NCI-H2081 treated with DMSO at 0.1 percent for 48 hours (cell line): ENCODE results near the gene LRRC74B.

Experiments
- DNase-seq: peaks from one replicate; lab custom pipeline; 2025; lab: John Stamatoyannopoulos, UW

The LRRC74B gene

GRCh38 chr22:21014202-21014725, 31.5 kb upstream of the LRRC74B start:
- peak; percentile 52 for DNase-seq

DNA sequence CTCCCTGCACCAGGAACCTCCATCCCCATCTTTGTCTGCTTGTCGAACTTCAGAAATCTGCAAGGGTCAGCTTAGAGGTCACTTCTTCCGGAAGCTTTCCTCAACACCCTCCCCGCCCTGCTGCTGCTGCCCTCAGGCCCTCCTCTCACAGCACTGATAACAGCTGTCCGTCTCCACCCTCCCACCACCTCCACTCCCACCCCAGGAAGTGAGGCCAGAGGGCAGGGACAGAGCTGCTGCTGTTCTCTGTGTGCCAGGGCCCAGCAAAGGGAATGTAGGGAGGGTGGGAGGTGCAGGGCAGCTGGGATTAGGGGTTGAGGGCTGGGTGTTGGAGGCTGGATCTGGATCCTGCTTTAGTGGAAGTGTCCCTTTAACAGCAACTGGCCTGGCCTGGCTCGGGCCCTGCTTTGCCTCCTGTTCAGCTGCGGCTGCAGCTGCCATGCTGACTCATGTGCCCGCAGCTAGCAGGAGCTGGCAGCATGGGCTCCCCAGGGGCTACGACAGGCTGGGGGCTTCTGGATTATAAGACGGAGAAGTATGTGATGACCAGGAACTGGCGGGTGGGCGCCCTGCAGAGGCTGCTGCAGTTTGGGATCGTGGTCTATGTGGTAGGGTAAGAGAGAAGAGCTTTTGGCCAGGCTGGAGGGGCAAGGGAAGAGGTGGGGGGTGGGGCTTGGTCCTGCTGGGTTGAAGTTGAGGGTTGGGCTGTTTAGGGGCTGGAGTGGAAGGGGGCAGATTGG, 30.9 kb upstream of the LRRC74B start, which contains the start of gene P2RX6:
P2RX6 (plus strand) TSS at position 440 of the 740 bp plus-strand sequence; CDS start at position 450, 10 bp downstream.
- DNase-seq = no peak

DNA sequence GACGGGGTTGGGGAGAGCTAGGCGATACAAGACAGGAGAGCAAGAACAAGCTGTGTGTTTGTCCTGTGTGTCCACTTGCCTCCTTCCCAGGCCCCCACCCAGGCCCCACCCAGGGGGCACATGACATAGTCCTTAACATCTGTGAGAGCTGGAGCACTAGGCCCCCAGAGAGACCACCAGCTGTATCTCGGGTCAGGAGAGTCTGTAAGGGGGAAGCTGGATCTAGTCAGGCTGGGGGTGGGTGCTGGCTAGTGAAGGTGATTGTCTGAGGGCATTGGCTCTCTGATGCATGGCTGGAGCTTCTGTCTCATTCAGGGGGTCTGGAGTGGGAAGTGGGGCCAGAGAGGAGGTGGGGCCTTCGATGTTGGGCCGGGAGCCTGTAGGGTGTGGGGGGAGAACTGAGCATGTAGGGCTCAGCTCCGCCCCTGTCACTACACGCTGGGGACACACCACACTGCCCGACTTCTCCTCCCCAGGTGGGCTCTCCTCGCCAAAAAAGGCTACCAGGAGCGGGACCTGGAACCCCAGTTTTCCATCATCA, 30.2 kb upstream of the LRRC74B start:
- DNase-seq = no peak

DNA sequence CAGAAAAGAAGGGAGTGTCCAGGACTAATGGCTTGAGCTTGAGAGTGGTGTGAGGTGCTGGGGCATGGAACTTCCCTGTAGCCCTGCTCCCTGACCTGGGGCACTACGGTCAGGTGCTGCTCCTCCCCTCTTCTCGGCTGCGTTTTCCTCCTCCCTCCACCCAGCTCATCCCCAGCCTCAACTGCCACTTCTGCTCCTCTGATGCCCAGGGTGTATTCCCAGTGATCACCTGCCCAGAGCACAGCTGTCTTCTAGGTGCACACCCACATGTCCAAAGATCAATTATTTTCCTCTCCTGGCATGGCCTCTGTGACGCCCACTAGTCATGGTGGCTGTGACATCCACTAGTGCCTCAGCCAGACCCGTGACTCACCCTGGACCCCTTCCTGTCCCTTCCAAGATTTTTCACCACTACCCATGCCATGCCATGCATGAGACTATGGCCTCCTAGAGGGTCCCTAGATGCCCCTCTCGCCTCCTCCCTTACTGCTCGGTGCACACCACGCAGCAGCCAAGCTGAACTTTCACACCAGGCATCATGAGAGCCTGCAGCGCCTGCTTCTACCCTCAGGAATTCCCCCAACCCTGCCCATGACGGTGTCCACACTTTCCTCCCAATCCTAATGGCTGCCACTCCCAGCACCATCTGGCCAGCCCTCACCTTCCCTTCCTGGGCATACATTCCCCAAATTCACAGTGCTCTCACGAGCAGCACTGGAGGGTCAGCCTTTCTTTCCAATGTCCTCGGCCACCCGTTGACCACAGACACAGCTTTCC, 28.9 kb upstream of the LRRC74B start:
- no peak for DNase-seq

- DNase-seq = no peak
Measured at GRCh38 chr22:21018314-21018713, 27.4 kb upstream of the LRRC74B start.

GRCh38 chr22:21020802-21021429, 24.8 kb upstream of the LRRC74B start:
- no peak for DNase-seq

- DNase-seq = no peak
Measured at GRCh38 chr22:21022507-21022906, 23.2 kb upstream of the LRRC74B start.

DNA sequence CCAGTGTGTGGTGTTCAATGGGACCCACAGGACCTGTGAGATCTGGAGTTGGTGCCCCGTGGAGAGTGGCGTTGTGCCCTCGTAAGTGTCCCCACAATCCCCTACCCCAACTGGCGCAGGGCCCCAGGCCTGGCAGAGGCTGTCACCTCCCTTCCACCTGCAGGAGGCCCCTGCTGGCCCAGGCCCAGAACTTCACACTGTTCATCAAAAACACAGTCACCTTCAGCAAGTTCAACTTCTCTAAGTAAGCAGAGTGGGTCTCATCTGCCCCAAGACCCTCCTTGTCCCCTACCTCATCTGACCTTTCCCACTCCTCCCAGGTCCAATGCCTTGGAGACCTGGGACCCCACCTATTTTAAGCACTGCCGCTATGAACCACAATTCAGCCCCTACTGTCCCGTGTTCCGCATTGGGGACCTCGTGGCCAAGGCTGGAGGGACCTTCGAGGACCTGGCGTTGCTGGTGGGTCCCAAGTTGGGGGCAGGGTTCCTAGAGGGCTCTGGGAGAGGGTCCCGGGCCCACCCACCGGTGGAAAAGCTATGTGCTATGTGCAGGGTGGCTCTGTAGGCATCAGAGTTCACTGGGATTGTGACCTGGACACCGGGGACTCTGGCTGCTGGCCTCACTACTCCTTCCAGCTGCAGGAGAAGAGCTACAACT, 22.7 kb upstream of the LRRC74B start:
- no peak for DNase-seq

GRCh38 chr22:21025266-21025665, 20.5 kb upstream of the LRRC74B start:
- DNase-seq = no peak

- no peak for DNase-seq
Measured at GRCh38 chr22:21025763-21026755, 19.7 kb upstream of the LRRC74B start.

DNA sequence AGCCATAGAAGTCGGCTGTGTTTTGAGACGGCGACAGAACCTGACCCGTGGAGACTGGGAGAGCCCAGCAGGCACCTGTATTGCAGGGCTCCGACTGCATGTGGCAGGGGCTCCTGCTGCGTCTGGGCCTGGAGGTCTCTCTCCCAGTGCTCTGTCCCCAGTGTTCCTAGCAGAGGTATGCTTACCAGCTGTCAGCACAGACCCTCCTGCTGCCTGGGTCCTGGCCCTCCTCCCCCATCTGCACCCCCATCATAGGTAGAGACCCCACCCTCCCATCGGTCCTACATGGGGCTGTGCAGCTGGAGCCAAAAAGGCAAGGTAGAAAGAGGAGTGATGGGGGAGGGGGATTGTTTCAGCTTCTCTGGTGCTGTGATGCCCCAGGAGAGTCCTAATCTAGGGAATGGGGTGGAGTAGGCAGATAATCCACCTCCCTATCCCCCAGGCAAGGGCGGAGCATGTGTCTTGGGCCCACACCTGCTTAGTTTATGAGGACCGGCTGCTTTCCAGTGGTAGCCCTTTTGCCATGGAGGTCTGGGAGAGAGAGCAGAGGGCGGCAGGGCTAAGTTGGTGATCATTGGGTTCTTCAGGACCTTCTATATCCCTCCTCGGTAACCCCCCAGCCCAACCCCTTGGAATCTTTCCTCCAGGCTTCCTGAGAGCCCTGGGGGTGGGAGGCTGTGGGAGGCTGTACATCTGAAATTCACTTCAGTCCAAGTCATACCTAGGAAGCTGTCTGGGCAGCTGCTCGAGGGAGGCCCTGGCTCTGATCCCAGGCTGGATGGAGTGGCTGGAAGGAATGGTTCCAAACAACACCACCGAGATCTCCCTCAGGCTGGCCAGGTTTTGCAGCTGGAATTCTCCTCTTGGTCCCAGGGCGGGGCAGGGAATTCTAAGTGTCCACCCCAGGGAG, 18.7 kb upstream of the LRRC74B start:
- DNase-seq = no peak

DNA sequence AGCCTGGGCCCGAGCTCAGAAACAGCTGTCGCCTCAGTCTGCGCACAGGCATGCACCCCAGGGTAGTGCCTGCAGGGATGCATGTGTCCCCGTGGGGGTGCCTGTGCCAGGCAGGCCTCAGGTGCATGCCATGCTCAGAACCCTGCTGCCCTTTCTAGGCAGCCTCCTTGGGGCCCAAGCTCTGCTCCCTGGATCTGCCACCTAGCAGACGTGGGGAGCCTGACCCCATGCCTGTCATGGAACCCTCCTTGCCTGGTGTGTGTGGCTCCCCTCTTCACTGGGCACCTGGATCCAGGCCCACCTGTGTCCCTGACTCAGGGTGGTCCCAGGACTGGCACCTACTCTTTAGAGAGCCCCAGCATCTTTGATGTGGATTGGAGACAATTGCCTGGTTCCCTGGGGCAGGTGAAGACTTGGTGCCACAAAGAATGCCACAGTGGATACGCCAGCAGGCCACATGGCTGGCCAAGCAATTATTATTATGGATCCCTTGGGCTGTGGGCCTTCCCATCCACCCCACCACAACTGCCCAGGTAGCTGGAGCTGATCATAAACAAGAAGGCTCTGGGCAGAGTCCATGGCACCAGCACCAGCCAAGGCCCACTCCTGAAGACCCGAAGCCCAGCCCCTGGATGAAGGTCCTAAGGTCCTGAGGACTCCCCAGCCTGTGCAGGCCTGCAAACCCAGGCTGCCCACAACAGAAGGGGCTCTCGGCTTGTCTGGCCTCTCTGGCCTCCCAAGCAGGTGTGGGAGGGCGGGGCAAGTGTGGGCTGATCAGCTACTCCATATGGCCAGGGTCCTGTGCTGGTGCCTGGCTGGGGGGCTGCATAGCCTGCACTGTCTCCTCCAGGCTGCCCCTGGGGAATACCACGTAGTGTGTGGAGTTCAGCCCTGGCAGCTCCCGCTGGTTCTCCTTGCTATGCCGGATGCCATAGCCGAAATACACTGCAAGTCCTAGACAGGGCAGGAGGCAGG, 17.2 kb upstream of the LRRC74B start:
- no peak for DNase-seq

- no peak for DNase-seq
Measured at GRCh38 chr22:21029486-21030025, 16.2 kb upstream of the LRRC74B start.

GRCh38 chr22:21030032-21030431, 15.7 kb upstream of the LRRC74B start:
- no peak for DNase-seq

DNA sequence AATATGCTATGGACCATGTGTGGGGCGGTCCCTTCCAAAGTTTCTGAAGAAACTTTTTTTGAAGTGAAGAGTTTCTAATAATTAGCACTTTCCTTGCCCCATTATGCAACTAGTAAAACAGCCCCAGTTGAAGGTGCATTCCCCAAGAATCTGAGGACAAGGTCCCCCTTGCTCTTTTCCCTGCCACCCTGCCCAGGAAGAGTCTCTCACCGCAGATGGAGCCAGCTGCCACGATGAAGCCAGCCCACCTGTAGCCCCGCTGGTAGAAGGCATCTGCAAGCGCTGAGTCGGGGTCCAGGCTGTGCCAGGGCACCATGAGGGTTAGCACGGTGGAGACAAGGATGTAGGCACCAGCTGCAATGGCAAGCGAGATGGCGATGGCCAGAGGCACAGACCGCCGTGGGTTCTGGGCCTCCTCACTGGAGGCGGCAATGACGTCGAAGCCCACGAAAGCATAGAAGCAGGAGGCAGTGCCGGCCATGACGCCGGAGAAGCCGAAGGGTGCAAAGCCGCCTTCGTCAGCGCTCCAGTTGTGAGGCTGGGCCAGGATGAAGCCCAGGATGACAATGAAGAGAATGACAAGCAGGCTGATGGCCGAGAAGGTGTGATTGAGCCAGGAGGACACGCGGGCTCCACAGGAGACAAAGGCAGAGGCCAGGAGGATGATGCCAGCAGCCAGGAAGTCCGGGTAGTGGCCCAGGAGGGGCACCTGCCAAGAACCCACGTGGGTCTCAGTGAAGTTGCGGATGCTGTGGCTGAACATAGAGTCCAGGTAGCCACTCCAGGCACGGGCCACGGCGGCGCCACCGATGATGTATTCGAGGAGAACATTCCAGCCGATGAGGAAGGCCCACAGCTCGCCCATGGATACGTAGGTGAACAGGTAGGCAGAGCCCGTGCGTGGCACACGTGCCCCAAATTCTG, 14.9 kb upstream of the LRRC74B start:
- DNase-seq = no peak

- DNase-seq = no peak
Measured at GRCh38 chr22:21031545-21032036, 14.2 kb upstream of the LRRC74B start.
